GM23338 (cell line): ENCODE data around the gene ZSCAN31. TPM values are rescaled to one million over a fixed set of nuclear protein-coding genes. Genes with fewer than 3 reads are reported as not detected.

Experiments used
- ATAC-seq: fragments of 200-7000 bp; cut with Tn5 transposase; 3 replicates; pipeline ENCODE4 v1.9.1; 2020
- DNase-seq: peaks from one replicate; pipeline ENCODE4 v3.0.0-alpha.2; 2015; ENCODE audit warnings: low spot score
- H2AFZ ChIP-seq: fragments of 200-600 bp; sonication (generic); 2 replicates; pipeline ENCODE4 v1.8.0; 2016; ENCODE audit warnings: antibody characterized with exemption, mild to moderate bottlenecking, moderate library complexity
- H3F3A ChIP-seq: fragments of 200-600 bp; sonication (generic); replicated peaks from 2 replicates; pipeline ENCODE4 v1.8.0; 2017; ENCODE audit warnings: antibody characterized with exemption, mixed run types, low read depth
- H3K27ac ChIP-seq: fragments of 200-600 bp; sonication (generic); 2 replicates; pipeline ENCODE4 v1.6.1; 2016; ENCODE audit warnings: low read depth
- H3K27me3 ChIP-seq: fragments of 200-600 bp; sonication (generic); 2 replicates; pipeline ENCODE4 v1.8.0; 2016; ENCODE audit warnings: mild to moderate bottlenecking, mixed run types, moderate library complexity; ENCODE audit not compliant: insufficient read depth
- H3K36me3 ChIP-seq: fragments of 200-600 bp; sonication (generic); 2 replicates; pipeline ENCODE4 v1.8.0; 2016; ENCODE audit warnings: mild to moderate bottlenecking; ENCODE audit not compliant: insufficient read depth
- H3K4me1 ChIP-seq: fragments of 200-600 bp; sonication (generic); 2 replicates; pipeline ENCODE4 v1.8.0; 2016; ENCODE audit warnings: mild to moderate bottlenecking, moderate library complexity; ENCODE audit not compliant: insufficient read depth
- H3K4me2 ChIP-seq: fragments of 200-600 bp; sonication (generic); 2 replicates; pipeline ENCODE4 v1.7.1; 2017; ENCODE audit warnings: mixed run types
- H3K4me3 ChIP-seq: fragments of 200-600 bp; sonication (generic); 2 replicates; pipeline ENCODE4 v1.6.1; 2016; ENCODE audit warnings: mixed run types
- H3K79me2 ChIP-seq: fragments of 200-600 bp; sonication (generic); replicated peaks from 2 replicates; pipeline ENCODE4 v1.8.0; 2017; ENCODE audit warnings: mild to moderate bottlenecking; ENCODE audit not compliant: insufficient read depth
- H3K9me2 ChIP-seq: fragments of 200-600 bp; sonication (generic); 2 replicates; pipeline ENCODE4 v1.8.0; 2017; ENCODE audit not compliant: insufficient read depth
- H4K20me1 ChIP-seq: fragments of 200-600 bp; sonication (generic); replicated peaks from 2 replicates; pipeline ENCODE4 v1.8.0; 2017; ENCODE audit warnings: mild to moderate bottlenecking; ENCODE audit not compliant: insufficient read depth
- H3K27ac Mint-ChIP-seq: 2 replicates; pipeline ENCODE4 v1.8.0; 2020; ENCODE audit warnings: inconsistent platforms, mild to moderate bottlenecking, moderate library complexity, mixed read lengths
- H3K27me3 Mint-ChIP-seq: 3 replicates; pipeline ENCODE4 v1.8.0; 2022; ENCODE audit warnings: low read depth, mild to moderate bottlenecking, moderate library complexity, mixed read lengths, inconsistent platforms; ENCODE audit not compliant: insufficient read depth, poor library complexity
- H3K36me3 Mint-ChIP-seq: 3 replicates; pipeline ENCODE4 v1.8.0; 2021; ENCODE audit warnings: low read depth, mild to moderate bottlenecking, inconsistent platforms, moderate library complexity, mixed read lengths
- H3K4me1 Mint-ChIP-seq: 3 replicates; pipeline ENCODE4 v1.8.0; 2020; ENCODE audit warnings: mild to moderate bottlenecking, inconsistent platforms, mixed read lengths
- H3K4me3 Mint-ChIP-seq: 3 replicates; pipeline ENCODE4 v1.8.0; 2021; ENCODE audit warnings: moderate library complexity, mild to moderate bottlenecking, inconsistent platforms, mixed read lengths
- H3K9me3 Mint-ChIP-seq: 3 replicates; pipeline ENCODE4 v1.8.0; 2020; ENCODE audit warnings: moderate library complexity, mild to moderate bottlenecking, inconsistent platforms, mixed read lengths
- CREB1 ChIP-seq: fragments of 250-450 bp; sonication (Bioruptor Pico); IDR thresholded peaks from 2 replicates; pipeline ENCODE4 v1.5.0; 2020; ENCODE audit warnings: low read depth, mild to moderate bottlenecking, moderate library complexity
- EZH2 ChIP-seq: fragments of 200-600 bp; sonication (generic); IDR thresholded peaks from one replicate; pipeline ENCODE4 v1.8.0; 2017; ENCODE audit warnings: antibody characterized with exemption, mild to moderate bottlenecking, low read depth; ENCODE audit not compliant: unreplicated experiment
- EZH2phosphoT487 ChIP-seq: fragments of 200-600 bp; sonication (generic); IDR thresholded peaks from one replicate; pipeline ENCODE4 v1.8.1; 2018; ENCODE audit warnings: antibody characterized with exemption; ENCODE audit not compliant: unreplicated experiment
- NANOG ChIP-seq: IDR thresholded peaks from 2 replicates; pipeline ENCODE4 v1.6.1; 2016; ENCODE audit warnings: antibody characterized with exemption, borderline replicate concordance
- POLR2AphosphoS5 ChIP-seq: IDR thresholded peaks from 2 replicates; pipeline ENCODE4 v1.6.1; 2016; ENCODE audit warnings: antibody characterized with exemption, low read depth
- STAT1 ChIP-seq: IDR thresholded peaks from one replicate; pipeline ENCODE4 v1.6.1; 2016; ENCODE audit warnings: antibody characterized with exemption; ENCODE audit not compliant: unreplicated experiment
- ZNF114 ChIP-seq: fragments of 250-450 bp; sonication (Bioruptor Pico); IDR thresholded peaks from 2 replicates; pipeline ENCODE4 v1.5.0; 2020; ENCODE audit warnings: mild to moderate bottlenecking, moderate library complexity
- ZNF331 ChIP-seq: fragments of 250-450 bp; sonication (Bioruptor Pico); IDR thresholded peaks from 2 replicates; pipeline ENCODE4 v1.5.0; 2020; ENCODE audit warnings: low read depth, mild to moderate bottlenecking, moderate library complexity
- polyA plus RNA-seq: library from polyadenylated mRNA; unstranded; fragments of >200 nt; fragmentation: Nextera tagmentation; extraction: Ambion mirVana; gene quantifications from 2 replicates; pipeline ENCODE4 v1.2.1, GENCODE V29; 2016
- total RNA-seq: library from RNA; depleted of rRNA; stranded (reverse); fragments of >200 nt; shearing (Covaris generic); gene quantifications from 2 replicates; pipeline ENCODE4 v1.2.3, GENCODE V29; 2014
- TF ChIP-seq, protein P1 (sequence below): IDR thresholded peaks from one replicate; pipeline ENCODE4 v1.6.1; 2018; ENCODE audit warnings: antibody characterized with exemption; ENCODE audit not compliant: unreplicated experiment
- TF ChIP-seq, protein P2 (sequence below), 2 experiments: fragments of 200-600 bp in 1 of 2; sonication (generic) in 1 of 2; conservative IDR thresholded peaks; 2 replicates each; pipeline versions ENCODE4 v1.5.1 to v1.6.1; 2016 to 2017; ENCODE audit warnings: antibody characterized with exemption in 2 of 2, low read depth in 2 of 2, mild to moderate bottlenecking in 2 of 2, moderate library complexity in 1 of 2
- TF ChIP-seq, protein P3 (sequence below): IDR thresholded peaks from 2 replicates; pipeline ENCODE4 v1.6.1; 2016; ENCODE audit warnings: antibody characterized with exemption

Gene ZSCAN31
- total and polyA plus RNA-seq, 2 experiments from 2014 or later: 3.1 to 4.7 TPM

DNA sequence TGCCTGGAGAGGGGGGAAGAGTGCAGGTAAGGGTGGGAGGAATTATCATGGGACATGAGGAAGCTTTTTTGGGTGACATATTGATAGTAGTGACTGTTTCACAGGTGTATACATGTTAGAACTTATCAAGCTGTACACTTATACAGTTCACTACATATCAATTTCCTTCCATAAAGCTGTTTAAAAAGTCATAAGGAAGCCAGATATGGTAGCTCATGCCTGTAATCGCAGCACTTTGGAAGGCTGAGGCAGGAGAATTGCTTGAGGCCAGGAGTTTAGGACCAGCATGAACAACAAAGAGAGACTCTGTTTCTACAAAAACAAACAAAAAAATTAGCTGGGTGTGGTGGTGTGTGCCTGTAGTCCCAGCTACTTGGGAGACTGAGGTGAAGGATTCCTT lies 41.9 kb upstream of the ZSCAN31 start:
- Mint-ChIP-seq H3K4me3 (no peak overlapping the region), H3K27me3 (peaks cover 1% of the 10 kb centered on the region), H3K9me3 (no peaks in the 10 kb centered on the region), H3K36me3 (peaks cover 39% of the 10 kb centered on the region), H3K4me1 (peaks cover 5% of the 10 kb centered on the region), H3K27ac (no peak overlapping the region)
- Histone ChIP-seq H4K20me1 (no peaks in the 10 kb centered on the region; the same call in 1 of the 2 replicates), H3K36me3 (peaks cover 12% of the 10 kb centered on the region; the same call in 1 of the 2 replicates), H3K4me3 (no peak overlapping the region), H3K4me1 (0 out of 2 replicates have a peak, but pooled peaks cover 4% of the 10 kb centered on the region), H3K9me2 (no peaks in the 10 kb centered on the region), H3K79me2 (peaks cover 8% of the 10 kb centered on the region), H3K27ac (no peak overlapping the region), H3K27me3 (no peaks in the 10 kb centered on the region), H2AFZ (no peak overlapping the region), H3K4me2 (no peak overlapping the region), H3F3A (no peaks in the 10 kb centered on the region)
- ATAC-seq (no peak), DNase-seq (no peak)
- TF ChIP-seq EZH2: no peak
- no peak for TF ChIP-seq NANOG
- TF ChIP-seq, protein P1, sequence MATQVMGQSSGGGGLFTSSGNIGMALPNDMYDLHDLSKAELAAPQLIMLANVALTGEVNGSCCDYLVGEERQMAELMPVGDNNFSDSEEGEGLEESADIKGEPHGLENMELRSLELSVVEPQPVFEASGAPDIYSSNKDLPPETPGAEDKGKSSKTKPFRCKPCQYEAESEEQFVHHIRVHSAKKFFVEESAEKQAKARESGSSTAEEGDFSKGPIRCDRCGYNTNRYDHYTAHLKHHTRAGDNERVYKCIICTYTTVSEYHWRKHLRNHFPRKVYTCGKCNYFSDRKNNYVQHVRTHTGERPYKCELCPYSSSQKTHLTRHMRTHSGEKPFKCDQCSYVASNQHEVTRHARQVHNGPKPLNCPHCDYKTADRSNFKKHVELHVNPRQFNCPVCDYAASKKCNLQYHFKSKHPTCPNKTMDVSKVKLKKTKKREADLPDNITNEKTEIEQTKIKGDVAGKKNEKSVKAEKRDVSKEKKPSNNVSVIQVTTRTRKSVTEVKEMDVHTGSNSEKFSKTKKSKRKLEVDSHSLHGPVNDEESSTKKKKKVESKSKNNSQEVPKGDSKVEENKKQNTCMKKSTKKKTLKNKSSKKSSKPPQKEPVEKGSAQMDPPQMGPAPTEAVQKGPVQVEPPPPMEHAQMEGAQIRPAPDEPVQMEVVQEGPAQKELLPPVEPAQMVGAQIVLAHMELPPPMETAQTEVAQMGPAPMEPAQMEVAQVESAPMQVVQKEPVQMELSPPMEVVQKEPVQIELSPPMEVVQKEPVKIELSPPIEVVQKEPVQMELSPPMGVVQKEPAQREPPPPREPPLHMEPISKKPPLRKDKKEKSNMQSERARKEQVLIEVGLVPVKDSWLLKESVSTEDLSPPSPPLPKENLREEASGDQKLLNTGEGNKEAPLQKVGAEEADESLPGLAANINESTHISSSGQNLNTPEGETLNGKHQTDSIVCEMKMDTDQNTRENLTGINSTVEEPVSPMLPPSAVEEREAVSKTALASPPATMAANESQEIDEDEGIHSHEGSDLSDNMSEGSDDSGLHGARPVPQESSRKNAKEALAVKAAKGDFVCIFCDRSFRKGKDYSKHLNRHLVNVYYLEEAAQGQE: no peak
- TF ChIP-seq CREB1 (CRISPR knock-in tag): no peak
- TF ChIP-seq POLR2AphosphoS5: no peak
- TF ChIP-seq, protein P2, sequence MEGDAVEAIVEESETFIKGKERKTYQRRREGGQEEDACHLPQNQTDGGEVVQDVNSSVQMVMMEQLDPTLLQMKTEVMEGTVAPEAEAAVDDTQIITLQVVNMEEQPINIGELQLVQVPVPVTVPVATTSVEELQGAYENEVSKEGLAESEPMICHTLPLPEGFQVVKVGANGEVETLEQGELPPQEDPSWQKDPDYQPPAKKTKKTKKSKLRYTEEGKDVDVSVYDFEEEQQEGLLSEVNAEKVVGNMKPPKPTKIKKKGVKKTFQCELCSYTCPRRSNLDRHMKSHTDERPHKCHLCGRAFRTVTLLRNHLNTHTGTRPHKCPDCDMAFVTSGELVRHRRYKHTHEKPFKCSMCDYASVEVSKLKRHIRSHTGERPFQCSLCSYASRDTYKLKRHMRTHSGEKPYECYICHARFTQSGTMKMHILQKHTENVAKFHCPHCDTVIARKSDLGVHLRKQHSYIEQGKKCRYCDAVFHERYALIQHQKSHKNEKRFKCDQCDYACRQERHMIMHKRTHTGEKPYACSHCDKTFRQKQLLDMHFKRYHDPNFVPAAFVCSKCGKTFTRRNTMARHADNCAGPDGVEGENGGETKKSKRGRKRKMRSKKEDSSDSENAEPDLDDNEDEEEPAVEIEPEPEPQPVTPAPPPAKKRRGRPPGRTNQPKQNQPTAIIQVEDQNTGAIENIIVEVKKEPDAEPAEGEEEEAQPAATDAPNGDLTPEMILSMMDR (conservative IDR thresholded peaks at IDR 0.05; ENCODE audit: low read depth in 2 of 2): no peak
- TF ChIP-seq, protein P3, sequence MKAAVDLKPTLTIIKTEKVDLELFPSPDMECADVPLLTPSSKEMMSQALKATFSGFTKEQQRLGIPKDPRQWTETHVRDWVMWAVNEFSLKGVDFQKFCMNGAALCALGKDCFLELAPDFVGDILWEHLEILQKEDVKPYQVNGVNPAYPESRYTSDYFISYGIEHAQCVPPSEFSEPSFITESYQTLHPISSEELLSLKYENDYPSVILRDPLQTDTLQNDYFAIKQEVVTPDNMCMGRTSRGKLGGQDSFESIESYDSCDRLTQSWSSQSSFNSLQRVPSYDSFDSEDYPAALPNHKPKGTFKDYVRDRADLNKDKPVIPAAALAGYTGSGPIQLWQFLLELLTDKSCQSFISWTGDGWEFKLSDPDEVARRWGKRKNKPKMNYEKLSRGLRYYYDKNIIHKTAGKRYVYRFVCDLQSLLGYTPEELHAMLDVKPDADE: no peak

DNA sequence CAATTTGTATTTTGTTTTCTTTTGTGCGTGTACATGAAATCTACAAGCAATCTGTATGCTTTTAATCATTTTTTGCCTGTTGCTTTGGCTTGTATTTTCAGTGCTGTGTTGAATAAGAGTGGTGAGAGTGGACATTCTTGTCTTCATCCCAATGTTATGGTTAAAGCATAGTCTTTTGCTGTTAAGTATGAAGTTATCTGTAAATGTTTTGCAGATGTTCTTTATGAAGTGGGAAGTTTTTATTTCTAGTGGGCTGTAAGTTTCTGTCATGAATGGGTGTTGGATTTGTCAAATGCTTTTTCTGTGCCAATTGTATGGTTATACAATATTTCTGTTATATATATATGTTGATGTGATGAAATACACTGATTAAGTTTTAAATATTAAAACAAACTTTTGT lies 38.0 kb upstream of the ZSCAN31 start:
- no peak for ATAC-seq
- H3K4me1 Mint-ChIP-seq: no peaks in the 10 kb centered on the region
- TF ChIP-seq ZNF331 (CRISPR knock-in tag) (no peak), ZNF114 (CRISPR knock-in tag) (no peak), CREB1 (CRISPR knock-in tag) (no peak), STAT1 (no peak), EZH2 (no peak), NANOG (no peak), EZH2phosphoT487 (no peak)
- TF ChIP-seq, protein P2 (conservative IDR thresholded peaks at IDR 0.05; ENCODE audit: low read depth in 2 of 2): no peak

More for the DNA sequence above, 38.0 kb upstream of the ZSCAN31 start:
- Histone ChIP-seq H4K20me1 (no peaks in the 10 kb centered on the region; the same call in 1 of the 2 replicates), H3K9me2 (0 out of 2 replicates have a peak, but pooled peaks cover 4% of the 10 kb centered on the region), H3K4me1 (no peaks in the 10 kb centered on the region), H3K27ac (no peak overlapping the region), H3K4me2 (no peak overlapping the region), H3K4me3 (no peak overlapping the region), H3K79me2 (no peaks in the 10 kb centered on the region), H3F3A (no peaks in the 10 kb centered on the region), H3K27me3 (no peaks in the 10 kb centered on the region), H3K36me3 (no peaks in the 10 kb centered on the region), H2AFZ (no peak overlapping the region)
- H3K4me3 Mint-ChIP-seq: no peak overlapping the region
- no peak overlapping the region for H3K27ac Mint-ChIP-seq
- peaks cover 1% of the 10 kb centered on the region for H3K27me3 Mint-ChIP-seq
- peaks cover 11% of the 10 kb centered on the region; the same call in 2 of the 3 replicates for H3K36me3 Mint-ChIP-seq
- no peak for DNase-seq
- no peaks in the 10 kb centered on the region for H3K9me3 Mint-ChIP-seq
